Neural progenitor cell (in vitro differentiated cells): ENCODE results near the gene SPRY4. TPM values are rescaled to one million over a fixed set of nuclear protein-coding genes. Genes with fewer than 3 reads are reported as not detected.

Experiments
- DNase-seq: peaks from one replicate; pipeline ENCODE4 v3.0.0-alpha.2; 2016; ENCODE audit warnings: low spot score
- H2AFZ ChIP-seq: fragments of 200-600 bp; sonication (generic); replicated peaks from 2 replicates; pipeline ENCODE4 v1.6.1; 2016; ENCODE audit warnings: antibody characterized with exemption
- H3F3A ChIP-seq: fragments of 200-600 bp; sonication (generic); 2 replicates; pipeline ENCODE4 v1.6.1; 2016; ENCODE audit warnings: antibody characterized with exemption, low read depth
- H3K27ac ChIP-seq: fragments of 200-600 bp; sonication (generic); 2 replicates; pipeline ENCODE4 v1.5.1; 2016; ENCODE audit warnings: mild to moderate bottlenecking
- H3K27me3 ChIP-seq: fragments of 200-600 bp; sonication (generic); 2 replicates; pipeline ENCODE4 v1.6.1; 2016; ENCODE audit warnings: mild to moderate bottlenecking, moderate library complexity
- H3K36me3 ChIP-seq: fragments of 200-600 bp; sonication (generic); 2 replicates; pipeline ENCODE4 v1.5.1; 2016
- H3K4me1 ChIP-seq: fragments of 200-600 bp; sonication (generic); 2 replicates; pipeline ENCODE4 v1.6.1; 2016; ENCODE audit warnings: mixed run types
- H3K4me2 ChIP-seq: fragments of 200-600 bp; sonication (generic); 2 replicates; pipeline ENCODE4 v1.6.1; 2016
- H3K4me3 ChIP-seq: fragments of 200-600 bp; sonication (generic); 2 replicates; pipeline ENCODE4 v1.5.1; 2016
- H3K79me2 ChIP-seq: fragments of 200-600 bp; sonication (generic); 2 replicates; pipeline ENCODE4 v1.6.1; 2016; ENCODE audit warnings: low read depth
- H3K9ac ChIP-seq: fragments of 200-600 bp; sonication (generic); 2 replicates; pipeline ENCODE4 v1.6.1; 2016
- H3K9me3 ChIP-seq: fragments of 200-600 bp; sonication (generic); 2 replicates; pipeline ENCODE4 v1.5.1; 2016; ENCODE audit warnings: low read depth
- H4K20me1 ChIP-seq: fragments of 200-600 bp; sonication (generic); 2 replicates; pipeline ENCODE4 v1.6.1; 2016; ENCODE audit warnings: low read depth
- H3K27ac Mint-ChIP-seq: 3 replicates; pipeline ENCODE4 v1.8.0; 2021; ENCODE audit warnings: mixed read lengths
- H3K27me3 Mint-ChIP-seq: 2 replicates; pipeline ENCODE4 v1.8.0; 2022; ENCODE audit warnings: low read depth, mild to moderate bottlenecking, inconsistent platforms, moderate library complexity, mixed read lengths; ENCODE audit not compliant: insufficient read depth
- H3K36me3 Mint-ChIP-seq: 3 replicates; pipeline ENCODE4 v1.8.0; 2021; ENCODE audit warnings: mixed read lengths
- H3K4me1 Mint-ChIP-seq: 3 replicates; pipeline ENCODE4 v1.8.0; 2021; ENCODE audit warnings: mixed read lengths
- H3K4me3 Mint-ChIP-seq: 3 replicates; pipeline ENCODE4 v1.8.0; 2021; ENCODE audit warnings: mild to moderate bottlenecking, moderate library complexity, mixed read lengths
- H3K9me3 Mint-ChIP-seq: 3 replicates; pipeline ENCODE4 v1.8.0; 2020; ENCODE audit warnings: mixed read lengths
- CTCF ChIP-seq: fragments of 200-600 bp; sonication (generic); IDR thresholded peaks from 2 replicates; pipeline ENCODE4 v1.5.1; 2017; ENCODE audit warnings: antibody characterized with exemption, mild to moderate bottlenecking
- EZH2 ChIP-seq: fragments of 200-600 bp; sonication (generic); IDR thresholded peaks from 2 replicates; pipeline ENCODE4 v1.6.1; 2017; ENCODE audit warnings: antibody characterized with exemption, mild to moderate bottlenecking, moderate library complexity
- EZH2phosphoT487 ChIP-seq: fragments of 200-600 bp; sonication (generic); IDR thresholded peaks from 2 replicates; pipeline ENCODE4 v1.6.1; 2017; ENCODE audit warnings: antibody characterized with exemption
- total RNA-seq: library from RNA; depleted of rRNA; stranded (reverse); fragments of >200 nt; gene quantifications from 2 replicates; pipeline ENCODE4 v1.2.3, GENCODE V29; 2015; ENCODE audit warnings: low replicate concordance

The SPRY4 gene, protein sequence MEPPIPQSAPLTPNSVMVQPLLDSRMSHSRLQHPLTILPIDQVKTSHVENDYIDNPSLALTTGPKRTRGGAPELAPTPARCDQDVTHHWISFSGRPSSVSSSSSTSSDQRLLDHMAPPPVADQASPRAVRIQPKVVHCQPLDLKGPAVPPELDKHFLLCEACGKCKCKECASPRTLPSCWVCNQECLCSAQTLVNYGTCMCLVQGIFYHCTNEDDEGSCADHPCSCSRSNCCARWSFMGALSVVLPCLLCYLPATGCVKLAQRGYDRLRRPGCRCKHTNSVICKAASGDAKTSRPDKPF
- 0.13 and 1.7 TPM in 2 replicates for total RNA-seq

DNA sequence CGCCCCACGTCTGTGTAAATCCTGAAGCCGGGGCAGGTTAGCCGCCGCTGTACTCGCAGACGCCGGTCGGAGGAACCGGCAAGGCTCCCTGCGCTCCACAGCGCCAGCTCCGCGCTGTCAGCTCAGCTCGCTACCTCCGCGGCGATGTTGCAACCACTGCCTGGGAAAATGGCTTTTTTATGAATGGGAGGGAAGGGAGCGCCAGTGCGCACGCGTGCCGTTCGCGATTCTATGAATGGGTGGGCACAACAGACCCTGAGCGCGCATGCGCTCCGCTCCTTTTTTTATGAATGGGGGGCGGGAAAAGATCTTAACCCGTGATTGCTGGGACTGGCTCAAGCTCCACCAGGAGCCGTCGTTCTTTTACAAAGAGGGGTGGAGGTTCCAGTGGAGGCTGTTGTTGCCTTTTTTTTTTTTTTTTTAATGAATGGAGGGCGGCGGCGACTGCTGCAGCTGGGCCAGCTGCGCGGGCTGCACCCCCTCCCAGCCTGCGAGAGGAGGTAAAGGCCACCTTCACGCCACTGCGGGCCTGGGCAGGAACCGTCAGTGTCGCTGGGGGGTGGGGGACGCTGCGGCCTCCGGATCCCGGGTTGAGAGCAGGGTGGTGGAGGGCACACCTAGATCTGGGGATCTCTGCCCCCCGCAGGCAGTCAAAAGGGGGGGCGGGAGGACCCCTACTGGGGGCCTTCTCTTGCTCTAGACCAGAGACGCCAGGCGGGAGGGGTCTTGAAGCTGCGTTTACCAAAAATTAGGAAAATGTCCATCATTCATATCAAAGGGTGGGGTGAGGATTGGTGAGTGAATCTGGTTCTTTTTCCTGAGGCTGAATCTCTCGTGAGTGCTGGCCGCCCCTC, at the start of gene SPRY4:
TSS of gene SPRY4 (minus strand) at position 151 of the 854 bp plus-strand sequence. CDS start 9,913 bp downstream, outside the sequence.
- peaks cover 84% of the 10 kb centered on the region for H3K27me3 ChIP-seq
- peak within 1 kb of the TSS; percentile 96 for H3K27ac Mint-ChIP-seq
- H2AFZ ChIP-seq = peak within 1 kb of the TSS; percentile 13
- H3K4me2 ChIP-seq = peak within 1 kb of the TSS; percentile 90
- peaks cover 69% of the 10 kb centered on the region for H4K20me1 ChIP-seq
- H3K27me3 Mint-ChIP-seq = peaks cover 10% of the 10 kb centered on the region
- H3F3A ChIP-seq = peaks cover 53% of the 10 kb centered on the region
- no peak within 1 kb of the TSS for H3K9ac ChIP-seq
- no peaks in the 10 kb centered on the region for H3K36me3 ChIP-seq
- H3K27ac ChIP-seq = no peak within 1 kb of the TSS
- H3K4me3 Mint-ChIP-seq = peak within 1 kb of the TSS; percentile 97
- H3K9me3 Mint-ChIP-seq = no peaks in the 10 kb centered on the region
- TF ChIP-seq EZH2 (no peak), CTCF (no peak), EZH2phosphoT487 (no peak)
- H3K36me3 Mint-ChIP-seq = no peaks in the 10 kb centered on the region
- no peaks in the 10 kb centered on the region for H3K9me3 ChIP-seq
- H3K4me3 ChIP-seq = peak within 1 kb of the TSS; percentile 45
- H3K4me1 Mint-ChIP-seq = peaks cover 57% of the 10 kb centered on the region
- peak; percentile 97 for DNase-seq
- peaks cover 51% of the 10 kb centered on the region for H3K4me1 ChIP-seq
- H3K79me2 ChIP-seq = peaks cover 8% of the 10 kb centered on the region

GRCh38 chr5:142368529-142368928, 43.7 kb upstream of the SPRY4 start:
- no peaks in the 10 kb centered on the region for H3K79me2 ChIP-seq
- no peak overlapping the region for H3K27ac ChIP-seq
- no peak overlapping the region for H3K4me2 ChIP-seq
- no peaks in the 10 kb centered on the region for H3K36me3 ChIP-seq
- H3K9me3 Mint-ChIP-seq = no peaks in the 10 kb centered on the region
- H3K36me3 Mint-ChIP-seq = peaks cover 2% of the 10 kb centered on the region
- no peaks in the 10 kb centered on the region for H3K9me3 ChIP-seq
- H3K27ac Mint-ChIP-seq = no peak overlapping the region
- TF ChIP-seq EZH2phosphoT487 = no peak
- TF ChIP-seq CTCF = no peak
- TF ChIP-seq EZH2 = no peak
- peaks cover 4% of the 10 kb centered on the region for H3K27me3 Mint-ChIP-seq
- H3K9ac ChIP-seq = no peak overlapping the region
- no peaks in the 10 kb centered on the region for H3K4me1 ChIP-seq
- H2AFZ ChIP-seq = no peak overlapping the region
- H3F3A ChIP-seq = no peaks in the 10 kb centered on the region
- H4K20me1 ChIP-seq = no peaks in the 10 kb centered on the region
- H3K4me3 ChIP-seq = no peak overlapping the region
- H3K4me3 Mint-ChIP-seq = no peak overlapping the region
- no peaks in the 10 kb centered on the region for H3K27me3 ChIP-seq
- H3K4me1 Mint-ChIP-seq = peaks cover 21% of the 10 kb centered on the region
- DNase-seq = no peak

DNA sequence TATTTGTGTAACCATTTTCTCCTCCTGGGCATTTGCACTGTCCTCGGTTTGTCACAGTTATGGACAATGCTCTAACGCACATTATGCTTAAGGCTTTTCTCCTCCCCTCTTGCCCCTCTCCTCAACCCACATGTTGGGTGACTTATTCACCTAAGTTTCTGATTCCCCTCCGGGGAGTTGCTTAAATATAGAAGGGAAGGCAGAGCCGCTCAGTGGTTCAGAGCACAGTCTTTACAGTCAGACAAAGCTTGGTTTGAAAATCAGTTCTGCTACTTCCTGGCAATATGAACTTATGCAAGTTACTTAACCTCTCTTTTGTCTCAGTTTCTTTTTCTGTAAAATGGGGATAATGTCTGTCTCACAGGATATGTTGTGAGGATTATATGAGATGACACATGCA, 41.2 kb upstream of the SPRY4 start:
- Mint-ChIP-seq H3K36me3 (no peaks in the 10 kb centered on the region), H3K4me1 (peaks cover 40% of the 10 kb centered on the region), H3K27ac (no peak overlapping the region), H3K27me3 (no peaks in the 10 kb centered on the region), H3K9me3 (no peaks in the 10 kb centered on the region), H3K4me3 (no peak overlapping the region)
- Histone ChIP-seq H3K4me2 (no peak overlapping the region), H3K4me3 (no peak overlapping the region), H3K27ac (no peak overlapping the region), H3K4me1 (no peaks in the 10 kb centered on the region), H3K9ac (no peak overlapping the region), H4K20me1 (no peaks in the 10 kb centered on the region), H3K36me3 (no peaks in the 10 kb centered on the region), H3K79me2 (no peaks in the 10 kb centered on the region), H3K9me3 (no peaks in the 10 kb centered on the region), H3K27me3 (peaks cover 2% of the 10 kb centered on the region), H3F3A (peaks cover 5% of the 10 kb centered on the region), H2AFZ (no peak overlapping the region)
- TF ChIP-seq CTCF (no peak), EZH2phosphoT487 (no peak)
- DNase-seq = no peak
